ENCODE data around the gene PTPRF.

Gene PTPRF

GRCh38 chr1:43669878-43670277 is 139.2 kb downstream of the PTPRF start:
- DNase-seq (ENCODE audit: low spot score) = no peak

- no peak for DNase-seq (ENCODE audit: low spot score)
Measured at GRCh38 chr1:43671193-43671592, 140.5 kb downstream of the PTPRF start.

GRCh38 chr1:43671626-43672330 is 141.1 kb downstream of the PTPRF start:
- peak; percentile 74 for DNase-seq (ENCODE audit: low spot score)

DNA sequence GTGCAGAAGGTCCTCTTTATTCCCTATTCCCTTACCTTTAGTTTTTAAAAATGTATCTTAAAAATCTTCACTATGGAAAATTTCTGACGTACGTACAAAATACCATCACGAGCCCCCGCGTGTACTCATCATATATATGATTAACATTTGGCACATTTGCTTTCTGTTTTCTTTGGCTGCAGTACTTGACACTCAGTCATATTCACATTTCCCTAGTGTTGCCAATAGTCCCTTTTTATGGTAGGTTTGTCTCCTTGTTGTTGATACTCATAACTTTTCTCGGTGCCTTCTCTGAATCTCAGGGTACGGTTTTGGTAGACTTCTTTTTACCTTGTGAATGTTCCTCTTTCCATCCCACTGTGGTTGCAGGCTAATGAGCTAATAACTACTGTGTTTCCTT is 142.6 kb downstream of the PTPRF start:
- no peak for DNase-seq (ENCODE audit: low spot score)
